Measurements from ENCODE around the gene IL26. TPM values are rescaled to one million over a fixed set of nuclear protein-coding genes. Genes with fewer than 3 reads are reported as not detected.

Gene IL26
- total RNA-seq, 1 donor from 2014 or later = not detected

DNA sequence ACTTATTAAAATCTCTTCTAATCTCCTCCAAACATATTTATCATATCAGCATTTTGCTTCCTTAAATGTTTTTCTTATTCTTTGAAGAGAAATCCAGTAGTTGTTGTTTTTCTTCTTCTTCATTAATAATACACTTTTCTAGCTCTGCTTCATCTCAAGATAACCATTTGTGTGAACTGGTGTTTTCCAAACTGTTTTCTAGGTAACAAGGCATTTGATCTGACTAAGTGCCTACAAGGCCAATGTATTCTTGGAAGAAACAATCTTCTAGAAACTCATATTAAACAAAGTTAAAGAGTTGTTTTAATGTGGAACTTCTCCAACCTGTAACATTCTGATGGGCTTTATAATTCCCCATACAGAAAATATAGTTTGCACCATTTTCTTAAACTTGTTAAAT lies 35.3 kb downstream of the IL26 start:
- no peak overlapping the region for H3K4me2 ChIP-seq (ENCODE audit: low read length)
- TF ChIP-seq, protein P1, sequence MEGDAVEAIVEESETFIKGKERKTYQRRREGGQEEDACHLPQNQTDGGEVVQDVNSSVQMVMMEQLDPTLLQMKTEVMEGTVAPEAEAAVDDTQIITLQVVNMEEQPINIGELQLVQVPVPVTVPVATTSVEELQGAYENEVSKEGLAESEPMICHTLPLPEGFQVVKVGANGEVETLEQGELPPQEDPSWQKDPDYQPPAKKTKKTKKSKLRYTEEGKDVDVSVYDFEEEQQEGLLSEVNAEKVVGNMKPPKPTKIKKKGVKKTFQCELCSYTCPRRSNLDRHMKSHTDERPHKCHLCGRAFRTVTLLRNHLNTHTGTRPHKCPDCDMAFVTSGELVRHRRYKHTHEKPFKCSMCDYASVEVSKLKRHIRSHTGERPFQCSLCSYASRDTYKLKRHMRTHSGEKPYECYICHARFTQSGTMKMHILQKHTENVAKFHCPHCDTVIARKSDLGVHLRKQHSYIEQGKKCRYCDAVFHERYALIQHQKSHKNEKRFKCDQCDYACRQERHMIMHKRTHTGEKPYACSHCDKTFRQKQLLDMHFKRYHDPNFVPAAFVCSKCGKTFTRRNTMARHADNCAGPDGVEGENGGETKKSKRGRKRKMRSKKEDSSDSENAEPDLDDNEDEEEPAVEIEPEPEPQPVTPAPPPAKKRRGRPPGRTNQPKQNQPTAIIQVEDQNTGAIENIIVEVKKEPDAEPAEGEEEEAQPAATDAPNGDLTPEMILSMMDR (IDR thresholded peaks at IDR 0.05; ENCODE audit: insufficient read depth, low read depth, low read length) = no peak
- no peak for TF ChIP-seq EZH2 (IDR thresholded peaks at IDR 0.05; ENCODE audit: insufficient read depth, low read length)
- H3K36me3 ChIP-seq (ENCODE audit: insufficient read depth, low read length) = no peaks in the 10 kb centered on the region
- H3K4me3 ChIP-seq (ENCODE audit: insufficient read depth, low read depth, low read length) = peak overlapping the region; percentile 32
- H3K9me3 ChIP-seq (ENCODE audit: insufficient read depth, low read depth, low read length) = no peaks in the 10 kb centered on the region
- no peak overlapping the region for H3K4me3 Mint-ChIP-seq (ENCODE audit: unreplicated experiment)
- H4K20me1 ChIP-seq (ENCODE audit: insufficient read depth, low read length) = no peaks in the 10 kb centered on the region
- H3K9me3 Mint-ChIP-seq (ENCODE audit: unreplicated experiment) = peaks cover 2% of the 10 kb centered on the region
- H3K4me1 Mint-ChIP-seq (ENCODE audit: low read depth, unreplicated experiment) = peaks cover 10% of the 10 kb centered on the region
- DNase-seq (ENCODE audit: low read depth) = no peak
- H3K27ac Mint-ChIP-seq (ENCODE audit: unreplicated experiment) = no peak overlapping the region
- H2AFZ ChIP-seq (ENCODE audit: low read depth, low read length) = no peak overlapping the region
- H3K27ac ChIP-seq (ENCODE audit: low read depth, low read length) = no peak overlapping the region
- no peaks in the 10 kb centered on the region for H3K79me2 ChIP-seq (ENCODE audit: insufficient read depth, low read length)
- no peaks in the 10 kb centered on the region for H3K36me3 Mint-ChIP-seq (ENCODE audit: low read depth, unreplicated experiment)
- H3K27me3 Mint-ChIP-seq (ENCODE audit: low read depth, unreplicated experiment) = peaks cover 18% of the 10 kb centered on the region
- H3K9ac ChIP-seq (ENCODE audit: low read length) = no peak overlapping the region
- FAIRE-seq = no peak
- peaks cover 74% of the 10 kb centered on the region for H3K27me3 ChIP-seq (ENCODE audit: insufficient read depth, low read length)
- H3K4me1 ChIP-seq (ENCODE audit: insufficient read depth, low read length) = no peaks in the 10 kb centered on the region

DNA sequence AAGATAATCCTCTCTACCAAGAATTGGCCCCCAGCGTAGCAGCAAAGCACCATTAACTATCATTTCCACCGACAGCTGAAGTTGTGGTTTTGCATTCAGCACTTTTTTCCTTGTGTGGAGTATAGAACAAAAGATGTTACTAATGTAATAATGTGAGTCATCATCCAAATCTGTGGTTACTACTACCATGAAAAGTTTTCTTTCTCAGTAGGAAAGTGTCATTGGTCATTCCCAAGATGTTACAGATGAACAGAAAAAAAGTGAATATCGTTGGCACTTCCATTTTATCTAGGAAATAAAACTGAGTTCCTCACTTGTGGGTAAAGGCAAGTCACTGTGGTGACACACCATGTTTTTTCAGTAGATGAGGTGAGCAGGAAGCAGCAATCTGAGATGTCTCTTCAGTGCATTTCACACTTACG lies 35.8 kb downstream of the IL26 start:
- H3K36me3 ChIP-seq (ENCODE audit: insufficient read depth, low read length) = no peaks in the 10 kb centered on the region
- FAIRE-seq (peak; percentile 98), DNase-seq (ENCODE audit: low read depth) (peak; percentile 89)
- Mint-ChIP-seq H3K36me3 (ENCODE audit: low read depth, unreplicated experiment) (no peaks in the 10 kb centered on the region), H3K4me1 (ENCODE audit: low read depth, unreplicated experiment) (peaks cover 10% of the 10 kb centered on the region), H3K27ac (ENCODE audit: unreplicated experiment) (no peak overlapping the region), H3K9me3 (ENCODE audit: unreplicated experiment) (peaks cover 2% of the 10 kb centered on the region), H3K4me3 (ENCODE audit: unreplicated experiment) (no peak overlapping the region), H3K27me3 (ENCODE audit: low read depth, unreplicated experiment) (peaks cover 18% of the 10 kb centered on the region)
- H3K27ac ChIP-seq (ENCODE audit: low read depth, low read length) = no peak overlapping the region
- no peaks in the 10 kb centered on the region for H3K9me3 ChIP-seq (ENCODE audit: insufficient read depth, low read depth, low read length)
- H3K4me3 ChIP-seq (ENCODE audit: insufficient read depth, low read depth, low read length) = peak overlapping the region; percentile 32
- peaks cover 72% of the 10 kb centered on the region for H3K27me3 ChIP-seq (ENCODE audit: insufficient read depth, low read length)
- TF ChIP-seq, protein P1 (IDR thresholded peaks at IDR 0.05; ENCODE audit: insufficient read depth, low read depth, low read length) = no peak
- TF ChIP-seq EZH2 (IDR thresholded peaks at IDR 0.05; ENCODE audit: insufficient read depth, low read length) = no peak
- no peak overlapping the region for H3K9ac ChIP-seq (ENCODE audit: low read length)
- H3K4me2 ChIP-seq (ENCODE audit: low read length) = peak overlapping the region; percentile 19
- no peaks in the 10 kb centered on the region for H4K20me1 ChIP-seq (ENCODE audit: insufficient read depth, low read length)
- H3K4me1 ChIP-seq (ENCODE audit: insufficient read depth, low read length) = no peaks in the 10 kb centered on the region
- no peaks in the 10 kb centered on the region for H3K79me2 ChIP-seq (ENCODE audit: insufficient read depth, low read length)
- H2AFZ ChIP-seq (ENCODE audit: low read depth, low read length) = no peak overlapping the region

DNA sequence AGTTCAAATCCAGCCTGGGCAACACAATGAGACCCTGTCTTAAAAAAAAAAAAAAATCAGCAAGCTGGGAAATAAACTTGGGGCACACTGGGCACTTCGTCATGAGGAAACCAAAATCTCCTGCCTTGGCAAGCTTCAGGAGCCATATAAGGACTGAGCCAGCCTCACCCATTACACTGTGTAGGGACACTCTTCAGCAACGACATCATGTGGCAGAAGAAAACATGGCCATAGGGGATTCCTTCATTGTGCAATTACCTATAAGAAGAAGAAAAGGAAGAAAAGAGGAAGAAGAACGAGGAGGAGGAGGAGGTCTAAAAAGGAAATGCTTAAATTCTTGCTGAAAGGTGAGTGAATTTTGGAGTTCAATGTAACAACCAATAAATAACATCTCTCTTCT lies 40.0 kb downstream of the IL26 start:
- Histone ChIP-seq H3K27me3 (ENCODE audit: insufficient read depth, low read length) (peaks cover 42% of the 10 kb centered on the region), H3K27ac (ENCODE audit: low read depth, low read length) (no peak overlapping the region)
- peaks cover 11% of the 10 kb centered on the region for H3K27me3 Mint-ChIP-seq (ENCODE audit: low read depth, unreplicated experiment)

More for the DNA sequence above, 40.0 kb downstream of the IL26 start:
- no peaks in the 10 kb centered on the region for H3K36me3 Mint-ChIP-seq (ENCODE audit: low read depth, unreplicated experiment)
- H3K9me3 Mint-ChIP-seq (ENCODE audit: unreplicated experiment) = peaks cover 5% of the 10 kb centered on the region
- H3K36me3 ChIP-seq (ENCODE audit: insufficient read depth, low read length) = no peaks in the 10 kb centered on the region
- no peaks in the 10 kb centered on the region for H3K9me3 ChIP-seq (ENCODE audit: insufficient read depth, low read depth, low read length)
- H3K4me1 Mint-ChIP-seq (ENCODE audit: low read depth, unreplicated experiment) = peaks cover 15% of the 10 kb centered on the region
- no peaks in the 10 kb centered on the region for H3K4me1 ChIP-seq (ENCODE audit: insufficient read depth, low read length)
- H4K20me1 ChIP-seq (ENCODE audit: insufficient read depth, low read length) = no peaks in the 10 kb centered on the region
- no peak for DNase-seq (ENCODE audit: low read depth)
- no peaks in the 10 kb centered on the region for H3K79me2 ChIP-seq (ENCODE audit: insufficient read depth, low read length)
- no peak overlapping the region for H3K4me2 ChIP-seq (ENCODE audit: low read length)
- no peak for TF ChIP-seq EZH2 (IDR thresholded peaks at IDR 0.05; ENCODE audit: insufficient read depth, low read length)
- TF ChIP-seq, protein P1 (IDR thresholded peaks at IDR 0.05; ENCODE audit: insufficient read depth, low read depth, low read length) = no peak
- no peak overlapping the region for H3K4me3 Mint-ChIP-seq (ENCODE audit: unreplicated experiment)
- no peak overlapping the region for H3K27ac Mint-ChIP-seq (ENCODE audit: unreplicated experiment)
- no peak overlapping the region for H3K9ac ChIP-seq (ENCODE audit: low read length)
- H2AFZ ChIP-seq (ENCODE audit: low read depth, low read length) = no peak overlapping the region
- H3K4me3 ChIP-seq (ENCODE audit: insufficient read depth, low read depth, low read length) = no peak overlapping the region
- FAIRE-seq = no peak
